IPS-20b (cell line): ENCODE data around the gene CBLB.

Source experiments
- H3K27ac ChIP-seq: one replicate; pipeline ENCODE4 v1.5.1; 2013; ENCODE audit warnings: low read length
- H3K27me3 ChIP-seq: 2 replicates; pipeline ENCODE4 v1.6.1; 2013; ENCODE audit warnings: mild to moderate bottlenecking, low read length, inconsistent platforms; ENCODE audit not compliant: insufficient read depth
- H3K36me3 ChIP-seq: 2 replicates; pipeline ENCODE4 v1.6.1; 2013; ENCODE audit warnings: low read depth, mild to moderate bottlenecking, inconsistent platforms, low read length, moderate library complexity; ENCODE audit not compliant: insufficient read depth
- H3K4me1 ChIP-seq: 2 replicates; pipeline ENCODE4 v1.6.1; 2013; ENCODE audit warnings: mild to moderate bottlenecking, control low read depth, inconsistent platforms, low read length, moderate library complexity; ENCODE audit not compliant: insufficient read depth
- H3K4me3 ChIP-seq: 2 replicates; pipeline ENCODE4 v1.5.1; 2013; ENCODE audit warnings: mild to moderate bottlenecking, low read length, inconsistent platforms
- H3K9ac ChIP-seq: 2 replicates; pipeline ENCODE4 v1.6.1; 2013; ENCODE audit warnings: low read depth, mild to moderate bottlenecking, inconsistent platforms, low read length, moderate library complexity
- H3K9me3 ChIP-seq: 2 replicates; pipeline ENCODE4 v1.6.1; 2013; ENCODE audit warnings: mild to moderate bottlenecking, low read depth, low read length, inconsistent platforms; ENCODE audit not compliant: insufficient read depth

The CBLB gene

DNA sequence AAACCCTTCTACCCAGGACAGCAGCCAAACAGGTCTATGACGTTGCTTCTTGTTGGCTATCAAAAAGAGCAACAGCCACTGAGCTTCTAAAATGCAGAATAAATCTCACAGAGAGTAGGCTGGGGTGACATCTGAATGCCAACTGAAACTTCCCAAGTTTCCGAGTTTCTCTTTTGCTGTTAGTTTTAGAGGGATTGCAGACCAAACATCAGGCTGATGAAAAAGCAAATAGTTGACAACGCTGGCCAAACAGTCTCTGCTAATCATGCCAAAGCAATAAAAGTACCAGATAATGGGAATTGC lies 670 bp upstream of the CBLB start:
- H3K27ac ChIP-seq = peak overlapping the region; percentile 92

DNA sequence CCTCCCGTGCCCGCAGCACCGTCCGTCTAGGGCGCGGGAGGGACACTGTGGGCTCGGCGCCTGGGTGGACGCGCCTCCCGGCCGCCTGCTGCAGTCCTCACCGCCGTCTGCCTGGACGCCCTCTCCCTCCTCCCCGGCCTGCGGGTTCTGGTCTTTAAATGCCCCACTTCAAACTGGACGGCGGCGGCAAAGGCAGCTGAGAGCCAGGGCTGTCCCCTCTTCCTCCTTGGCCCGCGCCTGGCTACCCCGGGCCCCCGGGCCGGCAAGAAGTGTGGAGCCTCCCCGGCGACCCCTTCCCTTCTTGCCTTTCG lies 426 bp downstream of the CBLB start:
- H3K4me3 ChIP-seq = peak overlapping the region; percentile 88
- H3K4me1 ChIP-seq = peaks cover 12% of the 10 kb centered on the region
- H3K9me3 ChIP-seq = no peaks in the 10 kb centered on the region
- H3K9ac ChIP-seq = peak overlapping the region; percentile 84
- peaks cover 24% of the 10 kb centered on the region; the same call in 1 of the 2 replicates for H3K36me3 ChIP-seq
- no peaks in the 10 kb centered on the region for H3K27me3 ChIP-seq
- no peak overlapping the region for H3K27ac ChIP-seq

More for the DNA sequence above, 670 bp upstream of the CBLB start:
- peaks cover 17% of the 10 kb centered on the region; the same call in 1 of the 2 replicates for H3K36me3 ChIP-seq
- no peaks in the 10 kb centered on the region for H3K9me3 ChIP-seq
- H3K4me3 ChIP-seq = peak overlapping the region; percentile 88
- no peaks in the 10 kb centered on the region for H3K27me3 ChIP-seq
- H3K9ac ChIP-seq = peak overlapping the region; percentile 84; the same call in 1 of the 2 replicates
- H3K4me1 ChIP-seq = peaks cover 12% of the 10 kb centered on the region

DNA sequence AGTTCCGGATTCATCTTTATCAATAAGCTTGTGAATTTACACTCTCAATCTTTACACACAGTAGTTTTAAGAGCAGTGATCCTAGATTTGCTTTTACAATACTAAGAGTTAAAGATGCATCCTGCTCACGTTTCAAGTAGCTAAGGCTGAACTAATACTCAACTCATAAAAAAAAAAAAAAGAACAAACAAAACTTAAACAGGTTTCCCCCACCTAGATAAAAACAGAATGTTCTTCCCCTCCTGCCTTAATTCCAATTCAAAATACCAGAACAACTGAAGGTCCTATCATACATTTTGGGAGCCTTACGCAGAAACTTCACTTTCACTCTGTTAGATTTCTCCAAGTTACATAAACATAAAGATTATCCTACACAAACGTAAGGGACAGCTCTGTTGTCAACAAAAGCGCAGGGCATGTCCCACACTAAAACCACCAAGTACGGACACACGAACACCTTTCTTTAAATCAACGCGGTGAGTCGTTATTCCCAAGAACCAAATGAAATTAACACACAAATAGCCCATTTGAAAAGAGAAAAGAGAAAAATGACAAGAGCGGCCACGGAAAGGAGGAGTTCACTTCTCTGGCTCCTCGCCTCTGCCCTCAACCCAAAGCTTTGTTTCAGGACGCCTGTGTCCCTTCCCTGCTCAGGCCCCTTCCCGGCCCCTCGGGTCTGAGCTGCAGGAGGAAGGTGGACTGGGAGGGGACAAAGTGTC lies 941 bp downstream of the CBLB start:
- Histone ChIP-seq H3K27ac (no peak overlapping the region), H3K9me3 (no peaks in the 10 kb centered on the region), H3K9ac (peak overlapping the region; percentile 84), H3K4me1 (peaks cover 12% of the 10 kb centered on the region), H3K4me3 (peak overlapping the region; percentile 88), H3K36me3 (peaks cover 29% of the 10 kb centered on the region; the same call in 1 of the 2 replicates), H3K27me3 (no peaks in the 10 kb centered on the region)

DNA sequence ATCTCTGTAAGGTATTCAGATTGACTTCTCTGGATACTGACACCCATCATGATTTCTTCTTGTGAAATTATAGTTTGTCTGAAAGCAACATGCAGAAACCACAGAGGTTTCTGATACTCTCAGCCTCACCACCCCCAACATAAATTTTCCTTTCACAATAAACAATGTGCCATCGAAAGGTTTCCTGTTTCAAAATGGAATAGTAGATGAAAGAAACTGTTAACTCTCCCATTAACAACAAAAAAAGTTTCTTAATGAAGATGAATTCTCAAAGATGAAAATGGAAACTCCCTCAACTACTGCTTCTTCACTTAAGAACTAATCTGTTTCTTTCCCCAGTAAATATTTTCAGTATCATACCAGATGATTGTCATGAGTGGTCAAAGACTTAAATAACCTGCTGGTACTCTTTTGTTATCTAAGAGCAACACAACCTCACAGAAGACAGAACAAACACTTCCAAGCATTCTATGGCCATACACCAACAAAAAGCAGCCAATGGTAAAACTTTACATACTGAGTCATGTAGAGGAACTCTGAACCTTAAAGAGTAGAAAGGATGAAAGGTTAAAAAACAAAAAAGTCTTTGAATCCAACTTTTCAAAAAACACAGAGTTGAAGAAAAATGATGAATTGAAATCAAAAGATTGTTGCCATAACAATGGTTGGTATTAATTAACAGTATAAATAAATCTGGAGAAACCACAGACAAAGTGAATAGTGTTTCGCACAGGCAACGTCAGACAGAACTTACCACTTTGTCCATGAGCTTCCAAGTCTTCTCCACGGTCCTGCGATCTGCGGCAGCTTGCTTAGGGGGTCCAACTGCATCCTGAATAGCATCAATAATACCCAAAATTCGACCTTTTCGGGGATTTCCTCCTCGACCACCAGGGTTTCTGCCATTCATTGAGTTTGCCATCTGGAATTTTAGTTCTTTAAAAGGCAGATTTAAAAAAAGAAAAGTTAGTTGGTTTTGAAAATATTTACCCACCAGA lies 1.9 kb downstream of the CBLB start:
- H3K27me3 ChIP-seq = no peaks in the 10 kb centered on the region
- peaks cover 33% of the 10 kb centered on the region; the same call in 1 of the 2 replicates for H3K36me3 ChIP-seq

DNA sequence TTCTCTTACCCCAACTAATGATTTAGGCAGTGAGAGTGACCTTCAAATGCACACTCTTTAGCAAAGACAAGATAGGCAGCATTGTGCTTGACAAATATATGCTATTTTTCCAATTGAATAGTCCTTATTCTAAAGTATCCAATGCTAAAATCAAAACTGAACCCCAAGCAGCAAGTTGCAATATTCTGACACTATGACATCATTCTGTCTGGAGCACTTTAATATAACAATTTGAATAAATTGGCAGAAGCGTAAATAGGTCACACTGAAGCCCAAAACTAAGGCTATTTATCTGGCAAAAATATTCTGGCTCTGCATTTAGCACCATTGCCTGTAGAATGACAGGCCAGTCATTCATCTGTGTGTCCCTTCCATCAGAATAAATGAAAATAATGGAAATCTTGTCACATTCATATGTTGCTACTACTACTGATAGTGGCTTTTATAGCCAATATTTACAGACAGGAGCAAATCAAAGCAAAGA lies 2.9 kb downstream of the CBLB start:
- no peaks in the 10 kb centered on the region for H3K27me3 ChIP-seq
- peaks cover 33% of the 10 kb centered on the region for H3K36me3 ChIP-seq
- H3K9ac ChIP-seq = no peak overlapping the region
- peaks cover 12% of the 10 kb centered on the region for H3K4me1 ChIP-seq
- H3K9me3 ChIP-seq = no peaks in the 10 kb centered on the region
- no peak overlapping the region for H3K27ac ChIP-seq
- no peak overlapping the region for H3K4me3 ChIP-seq

More for the DNA sequence above, 1.9 kb downstream of the CBLB start:
- H3K4me1 ChIP-seq = peaks cover 12% of the 10 kb centered on the region
- H3K9me3 ChIP-seq = no peaks in the 10 kb centered on the region
- H3K9ac ChIP-seq = peak overlapping the region; percentile 84; the same call in 1 of the 2 replicates
- H3K4me3 ChIP-seq = peak overlapping the region; percentile 88
- H3K27ac ChIP-seq = no peak overlapping the region

DNA sequence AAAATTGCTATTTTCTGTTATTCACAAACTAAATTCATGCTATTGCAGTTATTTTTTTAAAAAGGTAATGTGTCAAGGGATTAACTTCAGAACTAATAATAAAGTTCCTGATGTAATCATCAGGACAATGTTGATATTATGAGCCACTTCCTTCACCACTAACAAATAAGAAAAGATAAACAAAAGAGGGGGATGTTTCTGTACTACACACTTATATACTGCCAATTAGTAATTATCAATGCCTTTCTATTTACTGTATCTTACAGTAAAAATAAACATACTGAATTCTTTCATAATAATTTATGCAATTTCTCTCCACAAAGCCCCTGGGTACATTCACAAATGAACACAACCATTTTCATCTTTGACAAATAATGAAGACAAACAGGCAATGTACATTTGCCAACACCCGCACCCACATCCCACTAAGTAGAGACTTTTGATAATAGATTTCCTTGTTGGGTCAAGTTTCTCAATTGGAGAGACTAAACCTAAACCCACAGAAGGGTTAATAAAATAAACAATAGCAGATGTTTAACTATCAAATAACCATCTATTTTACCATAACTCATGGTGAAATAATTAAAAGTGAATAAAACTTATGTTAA lies 3.7 kb downstream of the CBLB start:
- Histone ChIP-seq H3K4me1 (peaks cover 12% of the 10 kb centered on the region), H3K9ac (no peak overlapping the region), H3K27ac (no peak overlapping the region), H3K36me3 (peaks cover 38% of the 10 kb centered on the region), H3K9me3 (no peaks in the 10 kb centered on the region), H3K4me3 (no peak overlapping the region), H3K27me3 (no peaks in the 10 kb centered on the region)

DNA sequence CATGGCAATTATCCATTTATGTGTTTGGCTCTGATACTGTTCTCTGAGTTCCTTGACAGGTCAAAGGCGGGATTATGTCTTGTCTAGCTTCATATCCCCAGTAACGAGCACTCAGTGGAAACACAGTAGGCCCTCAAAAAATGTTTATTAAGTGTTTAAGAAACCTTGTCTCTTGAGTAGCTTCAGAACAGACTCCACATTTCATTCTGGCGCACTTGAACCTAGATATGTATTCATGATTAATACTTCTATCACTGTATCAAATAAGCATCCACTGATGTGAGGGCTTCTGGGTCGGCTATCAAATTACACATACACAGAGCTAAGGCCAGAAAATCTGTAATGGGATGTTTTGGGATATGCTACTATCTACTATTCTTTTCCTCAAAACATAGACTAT lies 4.6 kb downstream of the CBLB start:
- peaks cover 42% of the 10 kb centered on the region for H3K36me3 ChIP-seq
- H3K4me1 ChIP-seq = peaks cover 12% of the 10 kb centered on the region; the same call in 1 of the 2 replicates
- no peak overlapping the region for H3K27ac ChIP-seq
- no peaks in the 10 kb centered on the region for H3K9me3 ChIP-seq
- no peak overlapping the region for H3K4me3 ChIP-seq
- no peak overlapping the region for H3K9ac ChIP-seq
- no peaks in the 10 kb centered on the region for H3K27me3 ChIP-seq

DNA sequence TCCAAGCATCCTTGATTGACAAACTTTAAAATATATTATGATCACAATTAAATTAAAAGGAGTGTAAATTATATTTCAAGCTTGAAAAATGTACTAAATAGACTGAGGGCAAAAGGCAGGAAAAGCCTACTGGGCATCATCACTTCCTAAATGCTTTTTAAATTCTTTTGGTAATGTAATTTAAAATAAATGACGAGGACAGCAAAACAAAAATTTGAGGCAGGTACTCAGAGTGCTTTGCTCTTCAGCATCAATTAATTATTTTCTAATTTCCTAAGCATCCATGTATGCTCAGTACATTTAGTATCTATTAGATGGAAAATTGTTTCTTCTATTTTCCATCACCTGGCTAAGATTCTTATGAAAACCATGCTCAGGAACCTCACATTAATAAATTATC lies 5.2 kb downstream of the CBLB start:
- no peak overlapping the region for H3K9ac ChIP-seq
- no peak overlapping the region for H3K27ac ChIP-seq
- no peaks in the 10 kb centered on the region for H3K9me3 ChIP-seq
- no peaks in the 10 kb centered on the region for H3K27me3 ChIP-seq
- peaks cover 12% of the 10 kb centered on the region; the same call in 1 of the 2 replicates for H3K4me1 ChIP-seq
- no peak overlapping the region for H3K4me3 ChIP-seq
- peaks cover 42% of the 10 kb centered on the region for H3K36me3 ChIP-seq

DNA sequence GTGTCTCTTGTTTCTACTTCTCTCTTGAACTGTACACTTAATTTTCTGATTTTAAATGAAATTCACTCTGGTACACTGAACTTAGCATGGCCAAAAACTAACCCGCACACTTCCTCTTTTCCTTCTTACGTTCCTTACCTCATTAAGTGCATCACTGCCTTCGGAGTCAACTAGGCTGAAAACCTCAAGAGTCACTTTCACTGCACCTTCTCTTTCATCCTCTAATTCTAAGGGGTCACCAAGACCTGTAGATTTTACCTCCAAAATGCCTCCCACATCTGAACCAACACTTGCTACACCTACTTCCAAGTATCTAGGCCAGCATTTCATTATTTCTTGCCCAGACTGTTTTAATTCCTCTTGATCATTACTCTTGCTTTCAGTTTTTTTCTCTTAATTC lies 6.6 kb downstream of the CBLB start:
- Histone ChIP-seq H3K9me3 (no peaks in the 10 kb centered on the region), H3K9ac (no peak overlapping the region), H3K27me3 (no peaks in the 10 kb centered on the region), H3K4me3 (no peak overlapping the region), H3K36me3 (peaks cover 42% of the 10 kb centered on the region), H3K4me1 (peaks cover 11% of the 10 kb centered on the region; the same call in 1 of the 2 replicates), H3K27ac (no peak overlapping the region)

DNA sequence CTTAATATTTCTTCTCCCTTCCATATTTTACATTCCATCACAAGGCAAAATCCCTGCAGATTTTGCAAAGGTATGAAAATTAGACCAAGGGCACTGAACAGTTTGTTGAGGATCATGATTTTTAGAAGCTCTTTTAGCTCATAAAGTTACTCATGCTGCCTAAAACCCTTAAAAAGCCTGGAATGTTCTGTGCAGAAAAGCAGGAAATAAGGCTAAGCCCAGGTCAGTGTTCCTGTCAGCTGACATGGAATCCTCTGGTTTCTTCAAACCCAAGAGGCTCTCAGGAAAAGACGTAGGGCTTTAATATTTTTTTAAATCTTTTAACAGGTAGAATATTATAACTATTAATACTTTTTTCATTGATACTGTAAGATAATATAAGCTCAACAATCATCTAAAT lies 8.2 kb downstream of the CBLB start:
- no peaks in the 10 kb centered on the region for H3K27me3 ChIP-seq
- no peaks in the 10 kb centered on the region for H3K4me1 ChIP-seq
- H3K9ac ChIP-seq = no peak overlapping the region
- peaks cover 36% of the 10 kb centered on the region for H3K36me3 ChIP-seq
- H3K27ac ChIP-seq = no peak overlapping the region
- H3K9me3 ChIP-seq = no peaks in the 10 kb centered on the region
- no peak overlapping the region for H3K4me3 ChIP-seq

DNA sequence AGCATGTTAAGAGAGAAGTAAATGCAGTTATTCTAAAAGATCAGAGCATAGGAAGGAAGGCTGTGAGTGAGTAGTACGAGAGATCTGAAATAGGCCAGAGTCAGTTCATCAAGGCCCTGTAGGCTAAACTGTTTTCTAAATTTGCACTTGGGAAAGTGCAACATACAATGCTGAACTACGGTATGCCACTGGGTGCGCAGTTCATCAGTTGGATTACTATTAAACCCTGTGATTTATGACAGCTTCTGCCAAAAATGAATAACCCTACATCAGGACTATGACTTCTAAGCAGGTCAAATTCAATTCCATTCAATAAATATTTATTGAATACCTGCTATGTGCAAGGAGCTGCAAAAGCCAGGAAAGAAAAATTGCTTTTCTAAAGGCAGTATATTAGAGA lies 10.8 kb downstream of the CBLB start:
- peaks cover 24% of the 10 kb centered on the region for H3K36me3 ChIP-seq

More for the DNA sequence above, 10.8 kb downstream of the CBLB start:
- Histone ChIP-seq H3K9me3 (no peaks in the 10 kb centered on the region), H3K27me3 (no peaks in the 10 kb centered on the region), H3K9ac (no peak overlapping the region), H3K4me1 (no peaks in the 10 kb centered on the region), H3K27ac (no peak overlapping the region), H3K4me3 (no peak overlapping the region)
